NCI-H2196 (cell line): Measurements from ENCODE around the gene CD4.

Source experiments
- DNase-seq: peaks from one replicate; lab custom pipeline; 2025; ENCODE audit not compliant: unreplicated experiment; lab: John Stamatoyannopoulos, UW

The CD4 gene

DNA sequence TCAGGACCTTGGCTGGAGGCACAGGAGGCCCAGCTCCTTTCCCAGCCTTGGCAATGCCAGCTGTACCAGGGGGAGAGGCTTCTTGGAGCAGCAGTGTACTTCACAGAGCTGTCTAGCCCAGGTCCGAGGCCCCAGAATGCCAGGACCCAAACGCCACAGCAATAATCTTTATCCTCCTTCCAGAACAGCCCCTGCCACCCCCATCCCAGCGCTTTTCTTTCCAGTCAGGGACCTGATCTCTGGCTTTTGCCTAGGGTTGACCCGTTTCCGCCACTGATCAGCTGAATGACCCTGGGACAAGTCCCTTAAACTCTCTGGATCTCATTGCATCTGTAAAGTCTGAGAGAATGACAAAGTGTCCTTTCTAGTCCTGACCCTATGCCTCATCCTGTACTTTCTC, 11.9 kb upstream of the CD4 start:
- DNase-seq, result no peak

DNA sequence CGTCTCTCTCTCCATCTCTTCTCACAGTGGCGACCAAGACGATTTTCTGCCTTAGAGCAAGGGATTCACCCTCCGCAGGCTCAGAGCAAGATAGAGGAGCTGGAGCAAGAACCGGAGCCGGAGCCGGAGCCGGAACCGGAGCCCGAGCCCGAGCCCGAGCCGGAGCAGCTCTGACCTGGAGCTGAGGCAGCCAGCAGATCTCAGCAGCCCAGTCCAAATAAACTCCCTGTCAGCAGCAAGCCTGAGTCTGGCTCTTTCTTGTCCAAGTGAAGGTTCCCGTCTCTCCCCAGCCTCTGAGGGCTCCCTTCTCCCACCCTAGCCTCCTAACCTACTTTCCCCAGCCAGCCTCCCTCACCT, 11.1 kb upstream of the CD4 start:
- DNase-seq, result peak; percentile 4

DNA sequence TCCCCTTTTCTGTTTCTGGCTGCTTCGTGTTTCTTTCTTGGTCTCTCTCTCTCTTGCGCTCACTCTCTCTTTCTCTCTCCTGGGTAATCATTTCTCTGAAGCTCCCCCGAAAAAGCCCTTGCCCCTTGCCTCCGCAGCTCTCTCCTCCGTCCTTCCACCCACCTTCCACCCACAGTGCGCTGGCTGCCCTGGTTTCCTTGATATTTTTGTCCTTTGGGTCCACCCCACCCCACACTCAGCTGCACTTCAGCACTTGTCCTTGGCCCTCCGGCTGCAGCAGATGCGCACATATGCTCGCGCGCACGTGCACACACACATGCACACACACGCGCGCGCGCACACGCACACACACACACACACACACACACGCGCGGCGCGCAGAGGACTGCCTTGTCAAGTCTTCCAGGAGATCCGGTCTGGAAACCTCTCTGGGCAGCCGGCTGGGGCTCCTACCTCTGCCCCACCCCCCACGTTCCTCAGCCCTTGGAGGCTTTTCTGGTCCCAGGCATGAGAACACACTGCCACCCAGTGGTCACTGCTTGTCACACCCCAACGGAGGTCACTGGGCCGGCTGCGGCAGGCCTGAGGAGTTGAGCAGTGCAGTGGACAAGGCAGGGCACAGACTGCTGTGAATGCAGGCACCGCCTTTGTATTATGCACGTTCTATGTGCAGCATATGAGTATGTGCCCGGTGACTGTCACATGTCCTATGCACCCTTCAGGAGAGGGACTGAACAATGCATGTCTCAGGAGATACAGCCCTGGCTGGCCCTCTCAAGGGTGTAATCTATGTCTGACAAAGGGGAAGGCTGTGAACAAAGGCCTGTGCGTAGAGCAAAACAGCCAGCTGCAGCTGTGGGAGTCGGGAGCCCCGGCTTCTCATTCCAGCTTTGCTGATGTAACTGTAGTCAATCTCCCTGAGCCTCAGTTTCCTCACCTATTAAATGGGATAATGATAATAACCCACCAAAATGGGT, 10.5 kb upstream of the CD4 start:
- peak; percentile 84 for DNase-seq

DNA sequence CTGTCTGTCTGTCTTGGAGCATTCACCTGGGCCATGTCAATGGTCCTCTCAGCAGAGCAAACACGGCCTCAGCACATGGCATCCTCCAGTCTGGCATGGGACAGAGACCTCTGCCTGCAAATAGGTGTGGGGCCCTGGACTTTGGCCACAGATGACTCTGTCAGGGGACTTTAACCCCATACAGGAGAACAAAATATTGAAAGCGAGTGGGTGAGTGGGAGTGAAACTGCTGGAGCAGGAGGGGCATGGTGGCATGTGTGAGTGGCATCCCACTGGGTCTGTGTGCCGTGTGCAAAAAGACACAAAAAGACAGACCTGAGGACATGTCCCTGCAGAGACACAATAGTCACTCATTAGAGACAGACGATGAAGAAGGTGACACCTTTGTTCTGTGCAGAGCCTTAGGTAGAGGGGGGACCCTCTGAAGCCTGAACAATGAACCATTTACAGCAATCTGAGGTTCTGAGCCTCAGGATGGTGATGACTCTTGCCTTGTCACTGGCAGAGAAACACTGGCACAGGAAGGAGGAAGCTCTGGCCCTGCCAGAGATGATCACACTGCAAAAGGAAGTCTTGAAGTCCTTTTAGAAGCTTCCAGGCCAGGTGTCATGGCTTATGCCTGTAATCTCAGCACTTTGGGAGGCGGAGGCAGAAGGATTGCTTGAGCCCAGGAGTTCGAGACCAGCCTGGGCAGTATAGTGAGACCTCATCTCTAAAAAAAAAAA, 9.5 kb upstream of the CD4 start:
- no peak for DNase-seq

DNA sequence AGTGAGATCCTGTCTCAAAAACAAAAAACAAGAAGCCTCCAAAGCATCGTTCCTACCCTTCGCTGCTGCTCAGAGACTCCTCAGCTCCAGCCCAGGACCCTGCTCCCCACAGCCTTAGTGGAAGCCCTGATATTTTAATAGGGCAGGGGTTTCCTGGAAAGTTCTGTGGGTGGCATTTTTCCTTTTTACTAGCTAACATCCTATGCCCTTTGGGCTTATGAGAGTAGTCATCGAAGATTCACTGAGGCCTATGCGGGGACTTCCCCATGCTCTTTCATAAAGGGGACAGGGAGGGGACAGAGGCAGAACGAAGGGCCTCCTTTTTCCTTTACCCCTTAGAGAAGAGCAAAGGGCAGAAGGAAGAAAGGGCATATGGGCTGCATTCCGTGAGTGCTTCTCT, 8.8 kb upstream of the CD4 start:
- DNase-seq, result no peak

DNA sequence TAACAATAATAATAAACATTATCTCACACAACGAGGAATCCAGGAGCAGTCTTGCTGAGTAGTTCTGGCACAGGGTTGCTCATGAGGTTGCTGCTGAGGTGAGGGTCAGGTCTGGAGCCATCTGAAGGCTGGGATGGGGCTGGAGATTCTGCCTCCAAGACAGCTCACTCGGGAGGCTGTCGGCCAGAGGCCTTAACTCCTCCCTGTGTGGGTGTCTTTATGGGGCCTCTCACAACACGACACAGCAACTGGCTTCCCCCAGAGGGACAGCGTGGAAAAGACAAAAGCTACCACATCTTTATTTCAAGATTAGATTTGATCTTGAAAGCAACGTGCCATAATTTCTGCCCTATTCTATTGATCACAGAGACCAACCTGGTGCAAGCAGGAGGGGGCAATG, 7.2 kb upstream of the CD4 start:
- no peak for DNase-seq

DNA sequence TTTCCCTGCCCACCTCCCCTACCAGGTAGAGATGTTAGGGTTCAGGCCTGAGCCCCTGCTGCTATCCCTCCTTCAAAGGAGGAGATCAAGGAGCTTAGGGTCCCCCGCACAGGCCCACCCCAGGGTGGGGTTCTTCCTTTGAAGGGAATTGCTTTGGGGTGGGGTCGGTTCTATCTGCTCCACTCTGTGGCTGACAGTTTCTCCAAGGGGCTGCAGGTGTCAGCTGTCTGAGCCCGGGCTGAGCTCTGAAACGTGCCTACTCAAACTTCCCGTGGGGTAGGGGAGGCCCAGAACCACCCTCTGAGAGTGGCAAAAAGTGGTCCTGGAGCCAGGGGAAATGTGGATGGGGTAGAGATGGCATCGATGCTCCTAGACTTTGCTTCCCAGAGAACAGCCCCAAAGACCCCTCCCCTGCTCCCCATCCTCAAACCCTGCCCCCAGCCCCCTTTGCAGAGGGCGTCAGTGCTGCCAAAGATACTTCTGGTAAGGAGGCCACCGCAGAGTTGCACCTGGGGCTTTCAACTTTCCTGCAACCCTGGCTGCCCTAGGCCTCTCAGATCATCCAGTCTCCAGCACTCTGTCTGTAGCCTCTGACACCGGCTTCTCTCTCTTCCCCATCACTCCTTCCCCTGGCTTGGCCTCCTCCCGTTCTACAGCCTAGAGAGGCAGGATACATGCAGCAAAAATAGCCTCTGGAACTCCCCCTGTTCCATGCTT, 6.3 kb upstream of the CD4 start:
- DNase-seq, result no peak

DNA sequence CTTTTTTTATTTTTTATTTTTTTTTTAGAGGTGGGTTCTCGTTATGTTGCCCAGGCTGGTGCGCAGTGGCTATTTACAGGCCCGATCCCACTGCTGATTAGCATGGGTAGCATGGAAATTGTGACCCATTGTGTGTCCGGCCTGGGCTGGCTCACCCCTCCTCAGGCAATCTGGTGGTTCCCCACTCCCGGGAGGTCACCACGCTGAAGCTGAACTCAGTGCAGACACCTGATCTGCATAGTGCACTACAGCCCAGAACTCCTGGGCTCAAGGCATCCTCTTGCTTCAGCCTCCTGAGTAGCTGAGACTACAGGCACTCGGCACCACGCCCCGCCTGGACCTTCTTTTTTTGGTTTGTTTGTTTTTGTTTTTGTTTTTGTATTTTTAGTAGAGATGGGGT, 5.5 kb upstream of the CD4 start:
- no peak for DNase-seq

DNA sequence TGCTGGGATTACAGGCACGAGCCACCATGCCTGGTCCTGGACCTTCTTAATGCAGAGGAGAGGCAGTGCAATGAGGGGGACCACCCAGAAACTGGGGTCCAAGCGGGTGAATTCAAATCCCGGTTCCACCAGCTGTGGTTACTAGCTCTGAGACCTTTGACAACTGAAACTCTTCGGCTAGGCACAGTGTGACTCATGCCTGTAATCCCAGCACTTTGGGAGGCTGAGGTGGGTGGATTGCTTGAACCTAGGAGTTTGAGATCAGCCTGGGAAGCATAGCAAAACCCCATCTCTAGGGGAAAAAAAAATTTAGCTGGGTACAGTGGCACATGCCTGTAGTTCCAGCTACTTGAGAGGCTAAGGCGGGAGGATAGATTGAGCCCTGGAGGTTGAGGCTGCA, 5.0 kb upstream of the CD4 start:
- no peak for DNase-seq

DNA sequence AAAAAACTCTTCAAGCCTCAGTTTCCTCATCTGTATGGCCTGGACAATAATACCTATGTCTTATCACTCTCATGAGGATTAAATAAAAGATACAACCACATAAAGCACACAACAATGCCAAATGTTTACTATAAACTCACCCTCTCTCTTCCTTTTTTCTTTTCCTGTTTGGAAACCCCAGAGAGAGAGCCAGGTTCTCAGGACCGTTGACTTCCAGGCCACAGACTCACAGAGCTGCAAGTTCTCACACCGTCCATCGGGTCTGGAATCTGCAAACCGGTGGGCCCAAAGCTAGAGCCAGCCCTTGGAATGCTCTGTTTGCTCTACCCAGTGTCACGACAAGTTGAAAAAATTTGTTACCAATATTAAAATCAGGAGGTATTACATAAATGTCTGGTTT, 4.6 kb upstream of the CD4 start:
- no peak for DNase-seq

DNA sequence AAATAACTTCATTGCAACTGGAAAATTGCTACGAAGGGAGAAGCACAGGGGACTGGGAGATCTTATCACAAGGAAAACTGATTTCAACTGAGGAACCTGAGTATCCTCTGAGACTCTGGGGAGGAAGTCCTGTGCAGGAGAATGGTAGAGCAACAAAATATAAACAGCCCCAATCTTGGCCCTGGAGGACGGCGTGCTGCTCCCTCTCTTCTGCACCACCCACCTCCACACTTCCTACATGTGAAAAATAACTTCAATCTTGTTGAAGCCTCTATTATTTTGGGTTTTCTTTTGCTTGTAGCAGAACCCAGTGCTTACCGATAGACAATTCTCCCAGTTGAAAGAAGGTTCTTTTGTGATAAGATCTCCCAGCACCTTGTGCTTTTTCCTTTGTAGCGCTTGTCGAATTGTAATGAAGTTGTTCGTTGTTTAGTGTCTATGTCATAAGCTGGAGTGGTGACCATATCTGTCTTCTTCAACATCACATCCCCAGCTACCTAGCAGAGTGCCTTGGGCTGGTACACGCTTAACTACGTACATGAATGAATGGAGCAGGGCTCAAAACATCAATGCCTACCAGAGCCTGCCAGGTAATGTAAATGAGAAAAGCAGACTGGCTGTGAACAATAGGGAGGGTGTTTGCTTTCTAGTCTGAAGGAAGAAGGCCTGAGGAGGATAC, 2.8 kb upstream of the CD4 start:
- no peak for DNase-seq

DNA sequence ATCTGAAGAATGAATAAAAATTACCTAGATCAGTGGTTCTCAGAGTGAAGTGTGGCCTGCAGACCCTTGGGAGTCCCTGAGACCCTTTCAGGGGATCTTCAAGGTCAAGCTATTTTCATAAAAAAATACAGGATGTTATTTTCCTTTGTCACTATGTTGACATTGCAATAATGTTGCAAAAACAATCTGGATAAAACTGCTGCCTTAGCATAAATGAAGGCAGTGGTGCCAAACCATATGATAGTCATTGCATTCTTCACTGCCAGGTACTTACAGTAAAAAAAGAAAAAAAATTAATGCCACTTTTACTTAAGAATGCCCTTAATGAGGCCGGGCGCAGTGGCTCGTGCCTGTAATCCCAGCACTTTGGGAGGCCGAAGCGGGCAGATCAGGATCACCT, 2.0 kb upstream of the CD4 start:
- DNase-seq, result no peak

DNA sequence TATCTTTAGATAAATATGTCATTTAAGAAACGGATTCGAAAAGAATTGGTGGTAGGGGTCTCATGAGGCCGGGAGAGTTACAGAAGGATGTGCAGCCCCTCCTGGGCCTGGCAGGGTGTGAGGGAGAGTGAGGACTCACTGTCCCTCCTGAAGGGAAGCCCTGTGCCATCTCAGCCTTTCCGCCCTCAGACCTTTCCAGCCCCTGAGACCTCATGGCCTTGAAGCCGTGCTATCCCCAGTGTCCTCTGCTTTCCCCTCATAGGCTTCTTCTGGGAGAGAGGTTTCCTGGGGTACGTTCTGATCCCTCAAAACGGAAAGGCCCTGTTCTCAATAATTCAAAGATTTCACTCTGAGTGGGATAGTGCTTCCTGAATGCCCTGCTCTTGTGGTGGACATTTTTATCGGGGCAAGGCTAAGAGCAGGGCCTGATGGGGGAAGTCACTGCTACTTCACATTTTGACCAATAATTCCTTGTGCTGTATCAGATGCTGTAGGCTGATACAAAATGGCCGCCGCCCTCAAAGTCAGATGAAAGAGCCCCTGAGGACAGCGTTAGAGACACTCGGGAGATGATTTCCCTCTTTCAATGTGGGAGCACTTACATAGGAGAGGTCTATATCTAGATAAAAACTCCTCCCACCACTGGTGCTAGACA, 1.3 kb downstream of the CD4 start:
- no peak for DNase-seq

DNA sequence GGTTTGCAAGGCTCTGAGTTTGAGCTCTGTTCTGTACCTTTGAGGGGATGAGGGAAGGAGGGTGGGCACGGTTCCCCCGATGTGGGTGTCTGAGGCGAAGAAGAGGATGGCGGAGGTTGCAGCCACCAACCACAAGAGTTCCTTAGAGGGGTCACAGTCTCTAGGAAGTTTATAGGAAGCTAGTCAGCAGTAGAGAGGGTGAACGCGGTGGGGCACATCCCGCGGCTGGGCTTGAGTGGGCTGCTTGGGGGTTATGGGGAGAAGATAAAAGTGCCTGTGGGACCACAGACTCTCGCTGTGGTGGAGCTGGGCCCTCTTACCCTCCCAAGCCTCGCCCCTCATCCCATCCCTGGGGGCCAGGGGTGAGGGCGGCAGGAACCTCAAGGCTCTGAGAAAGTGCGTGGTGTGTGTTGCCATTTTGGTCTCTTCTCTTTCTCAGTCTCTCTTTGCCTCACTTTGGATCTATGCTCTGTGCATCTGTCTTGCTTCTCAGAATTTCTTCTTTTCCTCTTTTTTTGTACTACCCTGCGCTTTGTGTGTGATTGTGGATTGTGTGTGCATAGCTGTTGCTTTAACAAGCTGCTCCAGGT, 2.7 kb downstream of the CD4 start:
- no peak for DNase-seq

DNA sequence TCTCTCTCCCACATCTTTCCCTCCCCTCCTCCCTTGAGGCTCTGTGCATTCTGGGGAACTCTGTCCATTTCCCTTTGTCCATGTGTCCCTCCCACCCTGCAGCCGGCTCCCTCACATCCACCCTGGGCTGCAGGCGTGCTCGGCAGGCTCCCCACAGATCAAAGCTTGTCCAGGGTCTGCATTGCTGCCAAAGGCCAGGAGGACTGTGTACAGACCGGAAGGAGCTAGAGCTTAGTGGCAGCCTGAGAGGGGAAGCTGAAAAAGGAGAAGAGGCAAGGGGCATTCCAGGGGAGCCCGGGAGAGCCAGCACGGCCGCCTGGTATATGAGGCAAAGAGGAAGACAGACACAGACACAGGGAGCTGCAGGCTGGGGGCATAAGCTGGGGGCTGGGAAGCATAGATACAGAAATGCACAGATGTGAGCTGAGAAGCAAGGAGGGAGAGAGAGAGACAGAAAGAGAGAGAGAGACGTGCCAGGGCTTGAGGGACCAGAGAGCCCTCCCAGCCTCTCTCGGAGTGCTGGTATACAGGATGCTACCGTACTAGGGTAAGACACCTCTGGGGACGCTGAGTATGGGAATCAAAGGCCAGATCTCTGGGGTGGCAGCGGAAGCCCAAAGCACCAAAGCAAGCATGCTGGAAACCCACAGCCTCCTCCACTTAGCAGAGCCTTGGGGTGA, 3.3 kb downstream of the CD4 start:
- DNase-seq, result no peak

DNA sequence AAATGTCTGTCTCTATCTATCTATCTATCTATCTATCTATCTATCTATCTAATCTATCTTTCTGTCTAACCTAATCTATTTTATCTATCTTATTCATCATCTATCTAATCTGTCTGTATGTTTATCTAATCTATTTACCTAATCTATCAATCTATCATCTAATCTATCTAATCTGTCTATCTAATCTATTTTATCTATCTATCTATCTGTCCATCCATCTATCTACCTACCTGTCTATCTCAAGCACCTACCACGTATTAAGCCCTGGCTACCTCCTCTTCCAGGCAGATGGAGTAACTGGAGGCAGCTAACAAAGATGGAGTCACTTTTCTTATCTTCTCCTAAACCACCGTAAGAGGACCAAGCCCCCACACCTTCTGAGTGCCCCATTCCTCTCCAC, 5.8 kb downstream of the CD4 start:
- no peak for DNase-seq

DNA sequence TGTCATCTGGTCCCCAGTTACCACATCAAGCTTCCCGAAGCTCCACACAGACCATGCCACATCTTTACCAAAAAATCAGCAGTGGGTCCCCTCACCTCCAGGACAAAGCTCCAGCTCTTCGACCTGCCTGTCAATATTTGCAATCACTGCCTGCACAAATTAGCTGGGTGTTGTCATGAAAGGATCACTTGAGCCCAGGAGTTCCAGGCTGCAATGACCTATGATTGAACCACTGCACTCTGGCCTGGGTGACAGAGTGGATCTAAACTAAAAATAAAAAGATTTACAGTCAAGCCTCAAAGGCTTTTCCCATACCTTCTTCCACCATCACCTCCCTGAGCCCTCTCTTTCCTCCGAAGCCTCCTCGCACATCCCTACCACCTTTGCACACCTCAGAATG, 7.2 kb downstream of the CD4 start:
- DNase-seq, result no peak

DNA sequence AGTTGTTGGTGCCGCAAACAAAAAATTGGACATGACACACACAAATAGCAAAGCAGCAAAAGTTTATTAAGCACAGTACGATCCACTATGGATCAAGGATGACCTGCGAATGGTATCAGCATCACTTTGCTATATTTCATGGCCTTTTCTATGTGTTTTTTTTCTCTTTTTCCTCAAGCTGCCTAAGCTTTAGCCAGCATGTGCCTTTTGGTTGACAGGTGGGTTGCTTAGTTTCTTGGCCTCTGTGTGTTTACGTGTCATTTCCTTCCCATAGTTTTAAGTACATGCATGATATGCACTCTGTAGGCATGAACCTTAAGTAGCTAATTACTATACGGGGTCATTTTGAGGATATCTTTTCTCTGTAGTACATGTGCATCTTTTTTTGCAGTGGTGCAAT, 9.8 kb downstream of the CD4 start:
- no peak for DNase-seq

DNA sequence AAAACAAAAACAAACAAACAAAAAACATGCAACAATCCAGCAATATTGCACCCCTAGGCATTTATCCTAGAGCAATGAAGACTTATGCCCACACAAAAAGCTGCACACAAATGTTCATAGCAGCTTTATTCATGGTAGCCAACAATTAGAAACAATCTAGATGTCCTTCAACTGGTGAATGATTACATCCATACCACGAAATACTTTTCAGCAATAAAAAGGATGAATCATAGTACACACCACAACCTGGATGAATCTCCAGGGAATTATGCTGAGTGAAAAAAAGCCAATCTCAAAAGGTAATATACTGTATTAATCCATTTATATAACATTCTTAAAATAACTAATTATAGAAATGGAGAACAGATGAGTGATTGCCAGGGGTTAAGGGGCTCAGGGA, 17.8 kb downstream of the CD4 start:
- DNase-seq, result no peak

DNA sequence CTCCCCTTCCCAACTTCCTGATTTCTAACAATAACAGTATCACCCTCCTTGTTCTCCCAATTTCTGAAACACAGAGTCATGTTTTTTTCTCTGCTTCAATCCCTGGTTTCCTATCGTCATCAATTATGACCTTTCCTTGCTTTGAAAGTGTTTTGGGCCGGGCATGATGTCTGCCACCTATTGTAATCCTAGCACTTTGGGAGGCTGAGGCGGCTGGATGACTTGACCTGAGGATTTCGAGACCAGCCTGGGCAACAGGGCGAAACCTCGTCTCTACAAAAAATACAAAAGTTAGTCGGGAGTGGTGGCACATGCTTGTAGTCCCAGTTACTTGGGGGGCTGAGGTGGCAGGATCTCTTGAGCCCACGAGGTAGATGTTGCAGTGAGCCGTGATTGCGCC, 19.7 kb downstream of the CD4 start:
- no peak for DNase-seq
